Measurements from ENCODE around the gene SLIT3. TPM values are rescaled to one million over a fixed set of nuclear protein-coding genes. Genes with fewer than 3 reads are reported as not detected.

Gene SLIT3
- total RNA-seq, 1 donor from 2014 or later, result 31.8 TPM

- Mint-ChIP-seq H3K27me3 (ENCODE audit: unreplicated experiment) (no peaks in the 10 kb centered on the region), H3K36me3 (ENCODE audit: unreplicated experiment) (peaks cover 4% of the 10 kb centered on the region), H3K4me1 (ENCODE audit: unreplicated experiment) (no peaks in the 10 kb centered on the region), H3K9me3 (ENCODE audit: unreplicated experiment) (no peaks in the 10 kb centered on the region), H3K27ac (ENCODE audit: unreplicated experiment) (no peak overlapping the region), H3K4me3 (ENCODE audit: unreplicated experiment) (no peak overlapping the region)
- no peak for TF ChIP-seq CTCF (IDR thresholded peaks at IDR 0.05)
- no peak for DNase-seq (ENCODE audit: extremely low spot score, unreplicated experiment)
These were observed 492.8 kb downstream of the SLIT3 start for GRCh38 chr5:168808051-168808616.

- H3K27ac Mint-ChIP-seq (ENCODE audit: unreplicated experiment), result no peak overlapping the region
- no peak for DNase-seq (ENCODE audit: extremely low spot score, unreplicated experiment)
- no peaks in the 10 kb centered on the region for H3K9me3 Mint-ChIP-seq (ENCODE audit: unreplicated experiment)
- H3K4me1 Mint-ChIP-seq (ENCODE audit: unreplicated experiment), result no peaks in the 10 kb centered on the region
- no peak for TF ChIP-seq CTCF (IDR thresholded peaks at IDR 0.05)
- no peaks in the 10 kb centered on the region for H3K27me3 Mint-ChIP-seq (ENCODE audit: unreplicated experiment)
- H3K36me3 Mint-ChIP-seq (ENCODE audit: unreplicated experiment), result peaks cover 4% of the 10 kb centered on the region
- no peak overlapping the region for H3K4me3 Mint-ChIP-seq (ENCODE audit: unreplicated experiment)
These were observed 493.7 kb downstream of the SLIT3 start for GRCh38 chr5:168807287-168807686.

GRCh38 chr5:168803541-168803940 lies 497.4 kb downstream of the SLIT3 start:
- Mint-ChIP-seq H3K9me3 (ENCODE audit: unreplicated experiment) (no peaks in the 10 kb centered on the region), H3K4me3 (ENCODE audit: unreplicated experiment) (no peak overlapping the region), H3K4me1 (ENCODE audit: unreplicated experiment) (no peaks in the 10 kb centered on the region), H3K27ac (ENCODE audit: unreplicated experiment) (no peak overlapping the region), H3K36me3 (ENCODE audit: unreplicated experiment) (peaks cover 4% of the 10 kb centered on the region), H3K27me3 (ENCODE audit: unreplicated experiment) (no peaks in the 10 kb centered on the region)
- no peak for TF ChIP-seq CTCF (IDR thresholded peaks at IDR 0.05)
- no peak for DNase-seq (ENCODE audit: extremely low spot score, unreplicated experiment)

GRCh38 chr5:168802337-168802736 lies 498.6 kb downstream of the SLIT3 start:
- Mint-ChIP-seq H3K9me3 (ENCODE audit: unreplicated experiment) (no peaks in the 10 kb centered on the region), H3K36me3 (ENCODE audit: unreplicated experiment) (peaks cover 4% of the 10 kb centered on the region), H3K4me1 (ENCODE audit: unreplicated experiment) (no peaks in the 10 kb centered on the region), H3K27ac (ENCODE audit: unreplicated experiment) (no peak overlapping the region), H3K4me3 (ENCODE audit: unreplicated experiment) (no peak overlapping the region), H3K27me3 (ENCODE audit: unreplicated experiment) (no peaks in the 10 kb centered on the region)
- no peak for TF ChIP-seq CTCF (IDR thresholded peaks at IDR 0.05)
- no peak for DNase-seq (ENCODE audit: extremely low spot score, unreplicated experiment)

- no peak for TF ChIP-seq CTCF (IDR thresholded peaks at IDR 0.05)
- Mint-ChIP-seq H3K9me3 (ENCODE audit: unreplicated experiment) (no peaks in the 10 kb centered on the region), H3K4me3 (ENCODE audit: unreplicated experiment) (no peak overlapping the region), H3K36me3 (ENCODE audit: unreplicated experiment) (peaks cover 4% of the 10 kb centered on the region), H3K4me1 (ENCODE audit: unreplicated experiment) (no peaks in the 10 kb centered on the region), H3K27ac (ENCODE audit: unreplicated experiment) (no peak overlapping the region), H3K27me3 (ENCODE audit: unreplicated experiment) (no peaks in the 10 kb centered on the region)
- DNase-seq (ENCODE audit: extremely low spot score, unreplicated experiment), result no peak
These were observed 499.4 kb downstream of the SLIT3 start for GRCh38 chr5:168801567-168801966.
